ENCODE data around the gene PLCB1.

- no peak for TF ChIP-seq EZH2 (IDR thresholded peaks at IDR 0.05)
- no peak for TF ChIP-seq POLR2AphosphoS5 (IDR thresholded peaks at IDR 0.05; ENCODE audit: borderline replicate concordance, low read depth, low read length)
- TF ChIP-seq FOXP2 (optimal IDR thresholded peaks at IDR 0.05; ENCODE audit: control extremely low read depth, extremely low read length, insufficient read depth): no peak
These were observed 717.9 kb downstream of the PLCB1 start for GRCh38 chr20:8849990-8850389.

Data from SK-N-MC (cell line).